HG03039 (cell line): ENCODE results near the gene DLG2.
"Not testable (repeated sequence)": the region's sequence is repeated elsewhere in the genome, so short reads cannot be mapped to it uniquely, and the experiment has no call there.

Source experiments
- ATAC-seq: cut with Tn5 transposase; IDR thresholded peaks from one replicate; pipeline ENCODE4 v1.9.1; 2021; ENCODE audit warnings: mild to moderate bottlenecking, moderate library complexity; ENCODE audit not compliant: unreplicated experiment

Gene DLG2

GRCh38 chr11:83599066-83599465, 2028.1 kb downstream of the DLG2 start:
- ATAC-seq, result no peak

DNA sequence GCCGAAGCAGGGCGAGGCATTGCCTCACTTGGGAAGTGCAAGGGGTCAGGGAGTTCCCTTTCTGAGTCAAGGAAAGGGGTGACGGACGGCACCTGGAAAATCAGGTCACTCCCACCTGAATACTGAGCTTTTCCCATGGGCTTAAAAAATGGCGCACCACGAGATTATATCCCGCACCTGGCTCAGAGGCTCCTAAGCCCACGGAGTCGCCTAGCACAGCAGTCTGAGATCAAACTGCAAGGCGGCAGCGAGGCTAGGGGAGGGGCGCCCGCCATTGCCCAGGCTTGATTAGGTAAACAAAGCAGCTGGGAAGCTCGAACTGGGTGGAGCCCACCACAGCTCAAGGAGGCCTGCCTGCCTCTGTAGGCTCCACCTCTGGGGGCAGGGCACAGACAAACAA, 2039.3 kb downstream of the DLG2 start:
- not testable (repeated sequence) for ATAC-seq

DNA sequence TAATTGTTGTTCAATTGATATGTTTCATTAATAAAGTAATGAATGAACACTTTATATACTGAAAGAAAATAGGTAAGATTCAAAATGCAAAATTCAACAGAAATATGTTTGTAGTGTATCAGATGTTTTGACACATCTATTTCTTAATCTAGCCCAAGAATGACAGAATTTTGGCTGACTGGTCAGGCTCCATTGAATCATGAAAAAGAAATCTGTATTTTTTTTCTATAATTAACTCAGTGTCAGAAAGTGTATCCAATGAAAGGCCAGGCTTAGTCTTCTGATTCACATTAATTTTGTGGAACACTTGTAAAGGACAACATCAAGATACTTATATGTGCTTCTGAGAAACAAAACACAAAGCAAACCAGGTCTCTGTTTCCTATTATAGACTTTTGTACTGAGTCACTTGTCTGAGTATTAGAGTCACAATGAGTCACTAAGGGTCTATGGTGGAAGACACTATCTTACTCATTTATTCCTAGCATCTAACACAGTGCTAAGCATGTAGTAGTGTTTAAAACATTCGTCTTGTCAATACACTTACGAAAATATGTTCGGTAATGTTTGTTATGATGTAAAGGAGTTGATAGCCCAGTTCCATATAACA, 2043.3 kb downstream of the DLG2 start:
- peak; percentile 100 for ATAC-seq

DNA sequence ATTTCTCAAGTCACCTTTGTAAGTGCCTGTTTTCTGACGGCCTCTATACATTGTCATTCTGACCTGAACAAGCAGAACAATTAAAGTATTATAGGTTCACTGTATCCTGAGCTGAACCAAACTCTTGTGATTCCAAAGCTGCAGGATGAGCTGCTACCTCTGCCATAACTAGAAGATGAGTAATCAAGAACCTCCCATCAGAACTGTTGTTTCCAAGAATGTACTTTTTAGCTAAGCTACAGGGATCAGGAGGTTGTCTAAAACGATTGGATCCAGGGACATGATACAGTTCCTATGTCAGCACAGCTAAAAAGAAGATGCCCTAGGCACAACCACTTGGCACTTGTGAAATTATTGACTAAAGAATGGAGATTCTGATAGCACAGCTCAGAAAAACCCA, 2052.6 kb downstream of the DLG2 start:
- ATAC-seq, result no peak

DNA sequence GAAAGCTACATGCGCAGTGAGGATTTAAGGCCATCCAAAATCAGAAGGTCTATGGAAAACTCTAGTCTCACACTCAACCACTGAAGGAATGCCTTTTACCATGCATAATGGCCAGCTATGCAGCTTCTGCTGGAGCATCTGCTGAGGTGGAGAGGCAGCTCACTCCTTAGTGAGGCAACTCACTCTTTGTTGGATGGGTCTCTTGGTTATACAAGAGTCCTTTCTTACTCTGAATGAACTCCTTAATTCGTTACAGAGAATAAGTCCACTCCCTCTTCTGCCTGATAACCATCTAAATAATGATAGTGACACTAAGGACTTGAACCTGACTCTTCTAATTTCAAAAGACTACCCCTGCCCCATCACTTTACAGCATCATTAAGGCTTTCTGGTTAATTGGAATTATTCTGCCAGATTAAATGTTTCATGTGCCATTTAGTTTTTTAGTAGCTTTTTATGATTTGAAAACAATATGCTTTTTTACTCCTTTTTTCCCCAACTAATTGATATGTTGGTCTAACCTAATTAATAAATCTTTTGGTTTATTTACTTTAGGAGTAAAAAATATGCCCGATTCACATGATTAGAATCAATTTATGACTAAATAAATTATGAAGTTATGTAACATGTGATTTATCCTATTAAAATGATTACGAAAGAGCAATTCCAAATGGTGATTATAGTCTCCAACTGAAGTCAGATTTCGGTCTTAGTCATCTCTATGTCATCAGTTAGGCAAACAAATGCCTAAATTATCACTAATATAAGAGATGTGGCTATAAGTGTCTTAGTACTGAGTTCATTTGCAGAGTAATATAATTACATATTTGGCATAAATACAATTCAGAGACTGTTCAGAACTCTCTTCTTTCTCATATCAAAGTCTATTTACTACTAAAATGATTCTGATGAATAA, 2054.3 kb downstream of the DLG2 start:
- no peak for ATAC-seq

GRCh38 chr11:83571302-83571701, 2055.8 kb downstream of the DLG2 start:
- no peak for ATAC-seq

GRCh38 chr11:83569134-83569805, 2057.9 kb downstream of the DLG2 start:
- no peak for ATAC-seq

GRCh38 chr11:83568516-83568915, 2058.6 kb downstream of the DLG2 start:
- no peak for ATAC-seq

DNA sequence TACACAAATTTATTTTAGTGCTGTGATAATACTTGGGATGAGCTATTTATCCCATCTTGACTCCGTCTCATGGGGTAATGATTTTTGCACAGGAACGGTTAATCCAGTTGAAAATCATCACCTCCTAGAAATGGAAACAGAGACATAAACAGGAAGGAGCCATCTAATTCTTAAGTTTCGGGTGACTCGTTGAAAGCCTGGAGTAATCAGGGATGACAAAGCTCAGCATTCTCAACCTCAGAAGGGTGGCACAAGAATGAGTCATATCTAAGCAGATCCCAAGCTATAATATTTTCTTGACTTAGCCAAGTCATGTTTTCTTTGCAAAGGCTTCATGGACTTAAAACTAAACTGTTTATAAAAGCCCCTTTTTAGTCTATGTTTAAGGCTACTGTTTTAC, 2060.2 kb downstream of the DLG2 start:
- no peak for ATAC-seq

DNA sequence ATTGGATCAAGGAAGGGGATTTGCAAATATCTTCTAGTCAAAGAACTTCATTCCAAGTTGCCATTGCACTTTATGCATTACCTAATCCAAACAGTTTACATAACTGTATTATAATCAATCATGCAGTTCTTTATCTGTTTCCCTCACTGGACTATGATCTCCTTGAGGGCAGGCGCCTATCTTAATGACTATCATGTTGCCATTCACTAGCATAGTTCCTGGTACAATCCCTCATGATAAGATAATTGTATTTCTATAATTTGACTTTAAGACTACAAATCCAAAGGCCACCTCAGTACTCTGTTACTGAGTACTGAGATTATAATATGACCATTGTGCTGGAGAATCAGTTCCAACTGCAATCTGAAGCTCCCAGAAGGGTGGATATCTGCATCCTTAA, 2062.3 kb downstream of the DLG2 start:
- ATAC-seq, result no peak

DNA sequence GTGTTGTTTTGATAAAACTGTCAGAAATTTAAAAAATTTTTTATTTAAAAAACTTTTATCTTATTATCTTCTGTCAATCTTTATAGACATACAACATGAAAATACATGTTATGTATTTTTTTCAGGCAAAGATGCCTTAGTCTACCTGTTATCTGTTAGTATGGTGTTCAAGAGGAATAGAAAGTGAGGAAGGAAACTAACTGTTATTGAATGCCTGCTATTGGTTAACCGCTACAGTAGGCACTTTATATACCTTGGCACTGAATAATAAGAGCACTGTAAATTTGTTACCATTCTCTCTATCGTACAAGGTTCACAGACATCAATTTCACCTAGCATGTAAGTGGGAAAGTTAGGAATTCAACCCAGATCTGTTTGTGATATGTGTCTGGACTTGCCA, 2068.9 kb downstream of the DLG2 start:
- no peak for ATAC-seq

GRCh38 chr11:83557653-83558052, 2069.5 kb downstream of the DLG2 start:
- no peak for ATAC-seq

DNA sequence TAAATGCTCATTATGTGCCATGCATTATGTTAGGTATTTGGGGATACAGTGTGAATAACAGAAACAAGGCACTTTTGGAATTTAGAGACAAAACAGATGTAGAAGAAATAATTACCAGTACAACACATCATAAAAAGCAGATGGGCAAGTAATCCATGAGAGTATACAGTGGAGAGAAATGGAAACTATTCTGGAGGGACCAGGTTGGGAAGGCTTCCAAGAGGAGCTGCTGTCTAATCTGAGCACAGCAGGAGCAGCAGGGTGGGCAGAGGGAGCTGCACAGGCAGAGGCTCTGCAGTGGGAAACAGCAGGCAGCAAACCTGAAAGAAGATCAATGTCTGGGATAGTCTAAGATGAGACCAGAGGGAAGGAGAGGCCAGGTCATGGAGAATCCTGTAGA, 2072.3 kb downstream of the DLG2 start:
- no peak for ATAC-seq

GRCh38 chr11:83549984-83550667, 2077.0 kb downstream of the DLG2 start:
- ATAC-seq, result no peak

DNA sequence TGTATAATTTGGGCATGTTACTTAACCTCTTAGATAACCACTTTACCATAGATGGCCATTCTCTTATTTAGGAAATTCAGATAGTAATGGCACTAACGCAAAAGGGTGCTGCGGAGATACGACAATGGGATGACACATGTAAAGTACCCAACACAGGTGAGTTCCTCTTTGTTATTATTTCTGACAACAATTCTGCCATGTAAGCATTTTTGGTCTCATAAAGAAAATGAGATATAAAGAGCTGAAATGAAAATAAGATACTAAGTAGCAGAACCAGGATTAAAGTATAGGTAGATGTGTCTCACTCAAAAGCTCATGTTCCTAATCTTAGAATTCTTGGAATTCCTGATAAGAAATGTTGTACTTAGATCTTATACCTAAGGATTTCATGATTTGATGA, 2080.8 kb downstream of the DLG2 start:
- ATAC-seq, result no peak

DNA sequence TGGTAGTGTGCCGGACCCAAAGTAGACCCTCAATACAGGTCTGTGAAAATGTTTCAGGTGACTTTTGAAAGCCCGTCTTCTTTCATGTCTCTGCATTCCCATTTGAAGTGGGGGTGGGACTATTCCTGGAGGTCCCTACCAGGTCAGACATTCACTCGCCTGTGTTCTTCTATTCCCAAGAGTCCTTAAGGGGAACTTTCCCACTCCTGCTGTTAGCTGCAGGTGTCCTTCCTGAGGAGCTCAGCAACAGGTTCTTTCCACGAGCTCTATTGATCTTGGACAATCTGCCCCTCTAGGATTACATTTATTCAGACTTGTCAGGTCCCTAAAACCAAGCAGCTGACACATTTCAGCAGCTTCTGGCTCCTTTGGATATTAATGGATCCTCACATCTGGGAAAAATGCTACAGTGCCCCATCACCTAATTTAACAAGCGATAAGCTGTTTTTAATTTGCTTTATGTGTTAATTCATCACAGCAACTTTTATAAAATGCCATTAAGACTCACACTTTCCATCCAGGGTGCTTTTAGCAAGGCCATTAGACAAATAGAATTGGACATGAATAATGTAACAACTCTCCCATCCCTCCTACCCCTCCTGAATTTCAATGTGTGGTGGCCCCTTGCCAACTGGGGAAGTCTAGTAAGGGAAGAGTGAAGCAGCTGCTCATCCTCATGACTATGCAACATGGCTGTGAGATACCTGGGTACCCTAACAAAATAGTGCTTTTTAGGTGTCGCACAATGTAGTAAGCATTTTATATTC, 2081.5 kb downstream of the DLG2 start:
- ATAC-seq, result no peak

DNA sequence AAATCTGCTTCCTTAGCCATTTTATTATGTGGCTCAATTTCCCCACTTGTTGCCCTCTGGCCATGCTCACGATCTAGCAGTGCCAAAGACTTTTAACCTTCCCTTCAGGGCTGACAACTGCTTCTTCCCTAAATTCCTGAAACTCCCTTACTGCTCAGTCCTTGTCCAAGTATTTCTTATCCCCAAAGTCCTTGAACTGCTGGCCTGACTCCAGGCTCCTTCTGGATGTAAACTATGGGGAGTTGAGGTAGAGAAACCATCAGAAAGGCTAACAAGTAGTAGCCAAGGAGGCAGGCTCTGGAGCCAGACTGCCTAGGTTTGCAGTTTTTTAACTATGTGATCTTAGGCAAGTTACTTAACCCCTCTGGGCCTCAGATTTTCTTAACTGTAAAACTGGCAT, 2082.3 kb downstream of the DLG2 start:
- ATAC-seq, result no peak

GRCh38 chr11:83543706-83544439, 2083.3 kb downstream of the DLG2 start:
- ATAC-seq, result no peak

GRCh38 chr11:83542861-83543260, 2084.3 kb downstream of the DLG2 start:
- no peak for ATAC-seq

DNA sequence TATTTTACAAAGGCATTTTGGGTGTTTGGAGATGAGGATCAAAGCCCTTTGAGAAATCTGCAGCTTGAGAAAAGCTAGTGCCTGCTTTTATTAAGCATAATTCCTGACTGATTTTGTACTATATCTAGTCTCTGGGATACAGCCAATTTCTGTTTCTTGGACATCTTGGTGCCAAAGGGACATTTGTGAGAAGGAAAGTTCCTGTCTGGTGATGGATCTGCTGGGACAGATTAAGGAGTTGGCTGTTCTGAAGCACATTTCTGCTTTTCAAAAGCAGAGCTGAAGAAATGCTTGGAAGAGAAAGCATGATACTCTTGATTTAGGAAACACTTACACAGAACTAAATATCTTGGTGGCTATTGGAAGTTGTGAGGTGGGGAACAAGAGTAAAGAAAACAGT, 2086.4 kb downstream of the DLG2 start:
- no peak for ATAC-seq
